Fibroblast of lung (primary cell): ENCODE data around the gene HAPLN1.

Experiments
- CTCF ChIP-seq, 2 donors: IDR thresholded peaks in 1 of 2; conservative IDR thresholded peaks in 1 of 2; 1 replicate in 1 of 2; 2 replicates in 1 of 2; pipeline ENCODE4 v1.5.1; 2011 to 2012; ENCODE audit warnings: low read length in 2 of 2, control low read depth in 1 of 2, inconsistent platforms in 1 of 2, low read depth in 1 of 2, mild to moderate bottlenecking in 1 of 2
- EZH2 ChIP-seq: IDR thresholded peaks from 2 replicates; pipeline ENCODE4 v1.5.1; 2012; ENCODE audit warnings: low read length, control low read depth, mild to moderate bottlenecking; ENCODE audit errors: missing control alignments

GRCh38 chr5:83632874-83633273 is 87.8 kb downstream of the HAPLN1 start:
- TF ChIP-seq CTCF (conservative IDR thresholded peaks at IDR 0.05 in 1 of 2, IDR thresholded peaks at IDR 0.05 in 1 of 2; ENCODE audit: low read depth in 1 of 2, low read length in 2 of 2) (no peak), EZH2 (no peak)
